ENCODE results near the gene PRXL2A. TPM values are rescaled to one million over a fixed set of nuclear protein-coding genes. Genes with fewer than 3 reads are reported as not detected.

The PRXL2A gene
- total and polyA plus RNA-seq, 2 of the 4 experiments (the other 2 are of a cell fraction): 0.90 to 0.92 TPM

DNA sequence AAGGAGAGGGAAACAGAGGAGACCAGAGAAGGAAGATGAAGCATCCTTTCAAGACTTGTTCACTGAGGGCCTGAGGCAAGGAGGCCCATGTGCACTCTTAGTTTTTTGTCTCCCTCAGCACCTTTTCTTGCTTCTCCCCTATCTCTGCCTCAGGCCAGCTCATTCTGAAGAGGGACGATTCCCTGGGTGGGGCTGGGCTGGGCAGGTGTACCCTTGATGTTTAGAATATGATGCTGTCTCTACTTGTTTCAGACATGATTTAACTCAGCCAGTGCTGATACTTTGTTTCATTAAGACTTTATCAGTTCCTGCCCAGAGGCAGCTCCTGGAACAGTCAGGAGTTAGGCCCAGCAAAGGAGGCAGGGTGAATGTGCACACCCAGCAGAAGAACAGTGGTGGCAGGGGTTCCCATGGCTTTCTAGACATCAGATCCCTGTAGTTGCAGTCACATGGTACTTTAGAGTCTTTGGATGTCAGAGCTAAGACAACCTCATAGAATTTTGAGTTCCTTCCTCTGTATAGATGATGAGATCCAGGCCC lies 3.4 kb downstream of the PRXL2A start:
- Histone ChIP-seq H3K23ac (ENCODE audit: low read depth, low read length) (no peak overlapping the region), H3K4me2 (ENCODE audit: low read depth, low read length) (no peak overlapping the region), H3K4ac (ENCODE audit: low read depth, low read length) (no peak overlapping the region), H3K18ac (ENCODE audit: low read depth, low read length) (no peak overlapping the region), H4K91ac (ENCODE audit: insufficient read depth, low read depth, low read length) (no peak overlapping the region), H2BK5ac (ENCODE audit: low read depth, low read length, poor library complexity, severe bottlenecking) (no peak overlapping the region), H2BK20ac (ENCODE audit: low read depth, low read length) (no peak overlapping the region), H4K8ac (ENCODE audit: low read depth in 2 of 2, low read length in 2 of 2) (no peak overlapping the region), H2AK5ac (ENCODE audit: low read depth, low read length) (no peak overlapping the region), H3K9ac (ENCODE audit: low read depth, low read length) (no peak overlapping the region), H2AFZ (replicated peaks; ENCODE audit: low read length, poor library complexity) (no peak overlapping the region), H2BK15ac (ENCODE audit: low read depth, low read length) (no peak overlapping the region), H4K20me1 (ENCODE audit: insufficient read depth, low read length) (no peaks in the 10 kb centered on the region), H4K5ac (ENCODE audit: low read depth, low read length) (no peak overlapping the region), H3K36me3 (ENCODE audit: control insufficient read depth, insufficient read depth, low read length) (no peaks in the 10 kb centered on the region), H3K4me3 (ENCODE audit: insufficient read depth, low read depth, low read length) (no peak overlapping the region), H3K9me1 (ENCODE audit: insufficient read depth, low read length) (peaks cover 3% of the 10 kb centered on the region; the same call in 1 of the 2 replicates), H3K79me1 (ENCODE audit: low read depth in 1 of 2, low read length in 2 of 2) (no peaks in the 10 kb centered on the region), H3K27me3 (ENCODE audit: control insufficient read depth, insufficient read depth, low read length) (peaks cover 18% of the 10 kb centered on the region), H3K9me3 (ENCODE audit: control insufficient read depth, insufficient read depth, low read length) (no peaks in the 10 kb centered on the region), H3K14ac (replicated peaks; ENCODE audit: low read depth, low read length) (no peak overlapping the region), H3K4me1 (ENCODE audit: control insufficient read depth, insufficient read depth, low read length) (peaks cover 3% of the 10 kb centered on the region; the same call in 1 of the 2 replicates), H2AK9ac (replicated peaks; ENCODE audit: low read depth, low read length, poor library complexity) (no peak overlapping the region), H3K27ac (ENCODE audit: insufficient read depth, low read length) (no peak overlapping the region), H3K56ac (ENCODE audit: extremely low read depth, insufficient read depth, low read length) (no peak overlapping the region), H2BK120ac (ENCODE audit: low read depth, low read length) (no peak overlapping the region)
- intact Hi-C loops (cut with micrococcal nuclease) (no loop called here), in situ Hi-C loops (cut with MboI; ENCODE audit: low sequenced_read_pairs) (no loop called here), dilution Hi-C loops (cut with HindIII; ENCODE audit: low sequenced_read_pairs, unreplicated experiment) (no loop called here)
- ATAC-seq (ENCODE audit: low read depth): no peak
- WGBS, 2 experiments (ENCODE audit: extremely low coverage in 2 of 2, insufficient read length in 1 of 2): no CpG with 5 or more reads among the region's 1 CpG
- DNase-seq: no peak
- CTCF ChIA-PET: interaction anchor here (1.4 kb wide), 1 partner anchor 94 kb away, joined by 3 read pairs; no protein-coding TSS in a partner anchor
- no TSS peak for BruUV-seq (replicated peaks)
- POLR2A ChIA-PET (ENCODE audit: unreplicated experiment): no interaction called here
- no peak for TF ChIP-seq ELK1 (IDR thresholded peaks at IDR 0.05; ENCODE audit: borderline replicate concordance, low read depth, low read length)
- no peak for TF ChIP-seq USF2 (IDR thresholded peaks at IDR 0.05; ENCODE audit: low read depth, low read length)

All from IMR-90 (cell line).